ENCODE results near the gene APOBEC3A. TPM values are rescaled to one million over a fixed set of nuclear protein-coding genes. Genes with fewer than 3 reads are reported as not detected.

The APOBEC3A gene
- total and polyA plus RNA-seq, 2 of the 4 experiments (the other 2 are of a cell fraction), result not detected

DNA sequence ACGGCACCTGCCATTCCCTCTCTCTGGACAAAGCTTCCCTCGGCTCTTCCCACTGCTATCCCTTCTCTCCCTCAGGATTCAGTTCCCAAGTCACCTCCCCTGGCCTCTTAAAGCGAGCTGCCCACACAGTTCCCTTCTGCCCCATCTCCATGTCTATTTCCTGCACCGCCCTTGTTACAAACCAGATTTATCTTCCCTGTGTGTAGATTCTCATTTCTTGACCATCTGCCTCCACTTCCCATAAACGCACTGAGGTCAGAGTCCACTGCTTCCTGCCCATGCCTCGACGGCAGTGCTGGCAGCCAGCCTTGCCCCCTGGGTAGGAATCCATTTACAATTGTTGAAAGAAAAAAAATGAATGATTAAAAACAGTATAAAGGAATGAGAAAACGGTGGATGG, 13.1 kb downstream of the APOBEC3A start:
- no peaks in the 10 kb centered on the region for H3K4me1 ChIP-seq (ENCODE audit: control insufficient read depth, insufficient read depth, low read length)
- H2BK120ac ChIP-seq (ENCODE audit: low read depth, low read length), result no peak overlapping the region
- no peak overlapping the region for H2BK15ac ChIP-seq (ENCODE audit: low read depth, low read length)
- intact Hi-C loops (cut with micrococcal nuclease), result no loop called here
- no peak overlapping the region for H4K8ac ChIP-seq (ENCODE audit: low read depth in 2 of 2, low read length in 2 of 2)
- in situ Hi-C loops (cut with MboI; ENCODE audit: low sequenced_read_pairs), result no loop called here
- H3K14ac ChIP-seq (replicated peaks; ENCODE audit: low read depth, low read length), result no peak overlapping the region
- ATAC-seq (ENCODE audit: low read depth), result no peak
- TF ChIP-seq MAZ (IDR thresholded peaks at IDR 0.05; ENCODE audit: borderline replicate concordance, low read depth, low read length) (no peak), NFE2L2 (IDR thresholded peaks at IDR 0.05; ENCODE audit: low read depth, low read length) (no peak), RAD21 (IDR thresholded peaks at IDR 0.05; ENCODE audit: low read length) (no peak), MXI1 (IDR thresholded peaks at IDR 0.05; ENCODE audit: borderline replicate concordance, low read depth, low read length) (no peak), SMC3 (IDR thresholded peaks at IDR 0.05; ENCODE audit: low read depth, low read length) (no peak), FOS (IDR thresholded peaks at IDR 0.05; ENCODE audit: low read depth, low read length) (no peak), RFX5 (IDR thresholded peaks at IDR 0.05; ENCODE audit: low read depth, low read length) (no peak)
- TF ChIP-seq, protein P1, sequence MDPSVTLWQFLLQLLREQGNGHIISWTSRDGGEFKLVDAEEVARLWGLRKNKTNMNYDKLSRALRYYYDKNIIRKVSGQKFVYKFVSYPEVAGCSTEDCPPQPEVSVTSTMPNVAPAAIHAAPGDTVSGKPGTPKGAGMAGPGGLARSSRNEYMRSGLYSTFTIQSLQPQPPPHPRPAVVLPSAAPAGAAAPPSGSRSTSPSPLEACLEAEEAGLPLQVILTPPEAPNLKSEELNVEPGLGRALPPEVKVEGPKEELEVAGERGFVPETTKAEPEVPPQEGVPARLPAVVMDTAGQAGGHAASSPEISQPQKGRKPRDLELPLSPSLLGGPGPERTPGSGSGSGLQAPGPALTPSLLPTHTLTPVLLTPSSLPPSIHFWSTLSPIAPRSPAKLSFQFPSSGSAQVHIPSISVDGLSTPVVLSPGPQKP (IDR thresholded peaks at IDR 0.05; ENCODE audit: borderline replicate concordance, low read depth, low read length), result no peak
- H3K9me1 ChIP-seq (ENCODE audit: insufficient read depth, low read length), result no peaks in the 10 kb centered on the region
- no peak overlapping the region for H2BK5ac ChIP-seq (ENCODE audit: low read depth, low read length, poor library complexity, severe bottlenecking)
- POLR2A ChIA-PET (ENCODE audit: unreplicated experiment), result no interaction called here
- H2AK9ac ChIP-seq (replicated peaks; ENCODE audit: low read depth, low read length, poor library complexity), result no peak overlapping the region
- H3K9me3 ChIP-seq (ENCODE audit: control insufficient read depth, insufficient read depth, low read length), result no peaks in the 10 kb centered on the region
- no peaks in the 10 kb centered on the region for H3K79me1 ChIP-seq (ENCODE audit: low read depth in 1 of 2, low read length in 2 of 2)
- H3K4ac ChIP-seq (ENCODE audit: low read depth, low read length), result no peak overlapping the region
- peaks cover 60% of the 10 kb centered on the region for H3K27me3 ChIP-seq (ENCODE audit: control insufficient read depth, insufficient read depth, low read length)
- no peak overlapping the region for H3K18ac ChIP-seq (ENCODE audit: low read depth, low read length)
- no peak overlapping the region for H3K4me2 ChIP-seq (ENCODE audit: low read depth, low read length)
- no peak for DNase-seq
- H3K23ac ChIP-seq (ENCODE audit: low read depth, low read length), result no peak overlapping the region
- dilution Hi-C loops (cut with HindIII; ENCODE audit: low sequenced_read_pairs, unreplicated experiment), result no loop called here
- 51% methylated on average over 4 of the region's 8 CpGs; no CpG with 5 or more reads in 1 of the 2 experiments for WGBS, 2 experiments (ENCODE audit: extremely low coverage in 2 of 2, insufficient read length in 1 of 2)
- no peak overlapping the region for H4K5ac ChIP-seq (ENCODE audit: low read depth, low read length)
- no peak overlapping the region for H2AK5ac ChIP-seq (ENCODE audit: low read depth, low read length)
- H2AFZ ChIP-seq (replicated peaks; ENCODE audit: low read length, poor library complexity), result no peak overlapping the region
- H3K9ac ChIP-seq (ENCODE audit: low read depth, low read length), result no peak overlapping the region
- no peak overlapping the region for H4K91ac ChIP-seq (ENCODE audit: insufficient read depth, low read depth, low read length)
- H3K56ac ChIP-seq (ENCODE audit: extremely low read depth, insufficient read depth, low read length), result no peak overlapping the region
- H4K20me1 ChIP-seq (ENCODE audit: insufficient read depth, low read length), result no peaks in the 10 kb centered on the region; the same call in 1 of the 2 replicates
- no peaks in the 10 kb centered on the region for H3K36me3 ChIP-seq (ENCODE audit: control insufficient read depth, insufficient read depth, low read length)
- BruUV-seq (replicated peaks), result no TSS peak
- H3K27ac ChIP-seq (ENCODE audit: insufficient read depth, low read length), result no peak overlapping the region
- H3K4me3 ChIP-seq (ENCODE audit: insufficient read depth, low read depth, low read length), result no peak overlapping the region
- H2BK20ac ChIP-seq (ENCODE audit: low read depth, low read length), result no peak overlapping the region
- CTCF ChIA-PET, result interaction anchor here (1.0 kb wide), 1 partner anchor 33 kb away, joined by 4 read pairs; no protein-coding TSS in a partner anchor
